Measurements from ENCODE around the gene TPRN.

Gene TPRN

GRCh38 chr9:137182836-137183235 is 17.7 kb downstream of the TPRN start:
- CTCF ChIA-PET: no interaction called here
- Histone ChIP-seq H3K4me1 (ENCODE audit: control extremely low read depth in 1 of 4, control insufficient read depth in 4 of 4, insufficient read depth in 4 of 4, low read length in 3 of 4) (peaks cover 0 to 22% (median 16%) of the 10 kb centered on the region in 4 experiments), H3K27ac (ENCODE audit: insufficient read depth in 1 of 2, low read depth in 1 of 2, low read length in 2 of 2, poor library complexity in 1 of 2, severe bottlenecking in 2 of 2) (no peak overlapping the region), H3K9me3 (ENCODE audit: control extremely low read depth in 1 of 5, control insufficient read depth in 4 of 5, insufficient read depth in 2 of 5, low read depth in 1 of 5, low read length in 4 of 5) (no peaks in the 10 kb centered on the region), H3K4me3 (ENCODE audit: control insufficient read depth in 1 of 7, extremely low read depth in 1 of 7, insufficient read depth in 4 of 7, low read depth in 2 of 7, low read length in 6 of 7) (no peak overlapping the region), H3K36me3 (ENCODE audit: control insufficient read depth in 4 of 4, insufficient read depth in 4 of 4, low read length in 3 of 4) (peaks cover 5 to 89% (median 60%) of the 10 kb centered on the region in 4 experiments), H3K27me3 (replicated peaks in 2 of 5; ENCODE audit: control insufficient read depth in 4 of 5, insufficient read depth in 5 of 5, low read length in 4 of 5) (no peaks in the 10 kb centered on the region)
- no peak for DNase-seq
- POLR2A ChIA-PET: no interaction called here
- whole genome bisulfite sequencing (ENCODE audit: insufficient coverage): 93% methylated on average over 7 of the region's 17 CpGs

DNA sequence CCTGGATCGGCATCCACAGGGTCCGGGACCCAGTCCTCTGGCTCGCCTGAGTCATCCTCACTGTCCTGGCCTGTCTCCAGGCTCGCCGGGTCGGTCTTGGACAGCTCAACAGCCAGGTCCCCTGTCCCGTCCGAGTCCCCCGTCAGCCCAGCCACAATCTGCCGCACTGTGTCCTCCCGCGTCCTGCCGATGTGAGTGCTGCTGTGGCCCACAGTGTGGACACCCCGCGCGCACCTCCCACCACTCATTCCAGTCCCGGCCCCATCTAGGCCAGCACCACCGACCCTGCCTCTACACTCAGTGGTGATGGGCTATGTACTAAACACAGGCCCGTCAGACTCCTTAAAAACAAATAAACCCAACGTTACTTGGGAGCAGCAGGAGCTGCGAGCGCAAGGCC is 18.9 kb downstream of the TPRN start:
- no peaks in the 10 kb centered on the region for H3K9me3 ChIP-seq (ENCODE audit: control extremely low read depth in 1 of 5, control insufficient read depth in 4 of 5, insufficient read depth in 2 of 5, low read depth in 1 of 5, low read length in 4 of 5)
- WGBS (ENCODE audit: insufficient coverage): 92% methylated on average over 20 of the region's 22 CpGs
- ChIA-PET CTCF (no interaction called here), POLR2A (no interaction called here)
- no peaks in the 10 kb centered on the region for H3K27me3 ChIP-seq (replicated peaks in 2 of 5; ENCODE audit: control insufficient read depth in 4 of 5, insufficient read depth in 5 of 5, low read length in 4 of 5)
- H3K4me3 ChIP-seq (ENCODE audit: control insufficient read depth in 1 of 7, extremely low read depth in 1 of 7, insufficient read depth in 4 of 7, low read depth in 2 of 7, low read length in 6 of 7): no peak overlapping the region
- peaks cover 0 to 86% (median 59%) of the 10 kb centered on the region in 4 experiments for H3K36me3 ChIP-seq (ENCODE audit: control insufficient read depth in 4 of 4, insufficient read depth in 4 of 4, low read length in 3 of 4)
- H3K4me1 ChIP-seq (ENCODE audit: control extremely low read depth in 1 of 4, control insufficient read depth in 4 of 4, insufficient read depth in 4 of 4, low read length in 3 of 4): peaks cover 0 to 11% (median 4%) of the 10 kb centered on the region in 4 experiments
- no peak overlapping the region for H3K27ac ChIP-seq (ENCODE audit: insufficient read depth in 1 of 2, low read depth in 1 of 2, low read length in 2 of 2, poor library complexity in 1 of 2, severe bottlenecking in 2 of 2)
- no peak for DNase-seq

GRCh38 chr9:137180491-137180890 is 20.1 kb downstream of the TPRN start:
- Histone ChIP-seq H3K27me3 (replicated peaks in 2 of 5; ENCODE audit: control insufficient read depth in 4 of 5, insufficient read depth in 5 of 5, low read length in 4 of 5) (no peaks in the 10 kb centered on the region), H3K4me1 (ENCODE audit: control extremely low read depth in 1 of 4, control insufficient read depth in 4 of 4, insufficient read depth in 4 of 4, low read length in 3 of 4) (peaks cover 0 to 6% (median under 1%) of the 10 kb centered on the region in 4 experiments), H3K27ac (ENCODE audit: insufficient read depth in 1 of 2, low read depth in 1 of 2, low read length in 2 of 2, poor library complexity in 1 of 2, severe bottlenecking in 2 of 2) (no peak overlapping the region), H3K9me3 (ENCODE audit: control extremely low read depth in 1 of 5, control insufficient read depth in 4 of 5, insufficient read depth in 2 of 5, low read depth in 1 of 5, low read length in 4 of 5) (no peaks in the 10 kb centered on the region), H3K36me3 (ENCODE audit: control insufficient read depth in 4 of 4, insufficient read depth in 4 of 4, low read length in 3 of 4) (peaks cover 0 to 74% (median 49%) of the 10 kb centered on the region in 4 experiments), H3K4me3 (ENCODE audit: control insufficient read depth in 1 of 7, extremely low read depth in 1 of 7, insufficient read depth in 4 of 7, low read depth in 2 of 7, low read length in 6 of 7) (no peak overlapping the region)
- CTCF ChIA-PET: interaction anchor here (1.4 kb wide), 1 partner anchor 8 kb away, joined by 4 read pairs; the partner anchor contains the start of genes ANAPC2 and SSNA1
- 98% methylated on average over 20 of the region's 20 CpGs for WGBS (ENCODE audit: insufficient coverage)
- no peak for DNase-seq
- POLR2A ChIA-PET: no interaction called here

- ChIA-PET POLR2A (no interaction called here), CTCF (interaction anchor here (1.1 to 1.4 kb wide), 2 partner anchors 9 to 49 kb away, joined by 3 to 4 read pairs; partner anchors contain the start of genes ANAPC2 and SSNA1)
- H3K4me1 ChIP-seq (ENCODE audit: control extremely low read depth in 1 of 4, control insufficient read depth in 4 of 4, insufficient read depth in 4 of 4, low read length in 3 of 4): peaks cover 0 to 6% (median 5%) of the 10 kb centered on the region in 4 experiments
- no peak for DNase-seq
- WGBS (ENCODE audit: insufficient coverage): 92% methylated on average over 15 of the region's 17 CpGs
- no peak overlapping the region for H3K27ac ChIP-seq (ENCODE audit: insufficient read depth in 1 of 2, low read depth in 1 of 2, low read length in 2 of 2, poor library complexity in 1 of 2, severe bottlenecking in 2 of 2)
- H3K36me3 ChIP-seq (ENCODE audit: control insufficient read depth in 4 of 4, insufficient read depth in 4 of 4, low read length in 3 of 4): peaks cover 0 to 67% (median 46%) of the 10 kb centered on the region in 4 experiments
- no peaks in the 10 kb centered on the region for H3K27me3 ChIP-seq (replicated peaks in 2 of 5; ENCODE audit: control insufficient read depth in 4 of 5, insufficient read depth in 5 of 5, low read length in 4 of 5)
- H3K9me3 ChIP-seq (ENCODE audit: control extremely low read depth in 1 of 5, control insufficient read depth in 4 of 5, insufficient read depth in 2 of 5, low read depth in 1 of 5, low read length in 4 of 5): no peaks in the 10 kb centered on the region
- H3K4me3 ChIP-seq (ENCODE audit: control insufficient read depth in 1 of 7, extremely low read depth in 1 of 7, insufficient read depth in 4 of 7, low read depth in 2 of 7, low read length in 6 of 7): no peak overlapping the region
These were observed 20.8 kb downstream of the TPRN start for GRCh38 chr9:137179761-137180160.

- Histone ChIP-seq H3K4me3 (ENCODE audit: control insufficient read depth in 1 of 7, extremely low read depth in 1 of 7, insufficient read depth in 4 of 7, low read depth in 2 of 7, low read length in 6 of 7) (no peak overlapping the region), H3K4me1 (ENCODE audit: control extremely low read depth in 1 of 4, control insufficient read depth in 4 of 4, insufficient read depth in 4 of 4, low read length in 3 of 4) (peaks cover 0 to 8% (median 6%) of the 10 kb centered on the region in 4 experiments), H3K27ac (ENCODE audit: insufficient read depth in 1 of 2, low read depth in 1 of 2, low read length in 2 of 2, poor library complexity in 1 of 2, severe bottlenecking in 2 of 2) (no peak overlapping the region), H3K36me3 (ENCODE audit: control insufficient read depth in 4 of 4, insufficient read depth in 4 of 4, low read length in 3 of 4) (peaks cover 0 to 60% (median 42%) of the 10 kb centered on the region in 4 experiments), H3K9me3 (ENCODE audit: control extremely low read depth in 1 of 5, control insufficient read depth in 4 of 5, insufficient read depth in 2 of 5, low read depth in 1 of 5, low read length in 4 of 5) (no peaks in the 10 kb centered on the region), H3K27me3 (replicated peaks in 2 of 5; ENCODE audit: control insufficient read depth in 4 of 5, insufficient read depth in 5 of 5, low read length in 4 of 5) (no peaks in the 10 kb centered on the region)
- ChIA-PET POLR2A (no interaction called here), CTCF (interaction anchor here (1.1 to 5.0 kb wide), 3 partner anchors 10 to 49 kb away, joined by 3 to 33 read pairs (median 4); partner anchors contain the start of genes ANAPC2, CYSRT1 and SSNA1)
- DNase-seq: no peak
- WGBS (ENCODE audit: insufficient coverage): 94% methylated on average over 11 of the region's 19 CpGs
These were observed 21.5 kb downstream of the TPRN start for GRCh38 chr9:137178939-137179630.

GRCh38 chr9:137178201-137178938 is 22.2 kb downstream of the TPRN start:
- POLR2A ChIA-PET: no interaction called here
- Histone ChIP-seq H3K9me3 (ENCODE audit: control extremely low read depth in 1 of 5, control insufficient read depth in 4 of 5, insufficient read depth in 2 of 5, low read depth in 1 of 5, low read length in 4 of 5) (no peaks in the 10 kb centered on the region), H3K27me3 (replicated peaks in 2 of 5; ENCODE audit: control insufficient read depth in 4 of 5, insufficient read depth in 5 of 5, low read length in 4 of 5) (no peaks in the 10 kb centered on the region), H3K36me3 (ENCODE audit: control insufficient read depth in 4 of 4, insufficient read depth in 4 of 4, low read length in 3 of 4) (peaks cover 0 to 53% (median 36%) of the 10 kb centered on the region in 4 experiments), H3K27ac (ENCODE audit: insufficient read depth in 1 of 2, low read depth in 1 of 2, low read length in 2 of 2, poor library complexity in 1 of 2, severe bottlenecking in 2 of 2) (no peak overlapping the region), H3K4me1 (ENCODE audit: control extremely low read depth in 1 of 4, control insufficient read depth in 4 of 4, insufficient read depth in 4 of 4, low read length in 3 of 4) (peaks cover 0 to 14% (median 10%) of the 10 kb centered on the region in 4 experiments), H3K4me3 (ENCODE audit: control insufficient read depth in 1 of 7, extremely low read depth in 1 of 7, insufficient read depth in 4 of 7, low read depth in 2 of 7, low read length in 6 of 7) (no peak overlapping the region)
- CTCF ChIA-PET: interaction anchor here (1.1 to 5.0 kb wide), 3 partner anchors 10 to 48 kb away, joined by 3 to 33 read pairs (median 4); partner anchors contain the start of genes ANAPC2, CYSRT1 and SSNA1
- no peak for DNase-seq
- 94% methylated on average over 18 of the region's 23 CpGs for WGBS (ENCODE audit: insufficient coverage)

Data from common myeloid progenitor, CD34-positive (primary cell).